Panc1 (cell line): Measurements from ENCODE around the gene LRBA.

ENCODE experiments used
- POLR2AphosphoS5 ChIP-seq: IDR thresholded peaks from 2 replicates; pipeline ENCODE4 v1.6.1; 2012; ENCODE audit warnings: mild to moderate bottlenecking, low read depth, low read length, moderate library complexity
- SIN3A ChIP-seq: IDR thresholded peaks from 2 replicates; pipeline ENCODE4 v1.6.1; 2012; ENCODE audit warnings: low read depth, mild to moderate bottlenecking, low read length, moderate library complexity, borderline replicate concordance; ENCODE audit not compliant: insufficient read depth
- TCF7L2 ChIP-seq: IDR thresholded peaks from 2 replicates; pipeline ENCODE4 v1.6.1; 2011; ENCODE audit warnings: mild to moderate bottlenecking, low read depth, low read length, inconsistent platforms
- TF ChIP-seq, protein P1 (sequence below): fragments of 450-650 bp; IDR thresholded peaks from 2 replicates; pipeline ENCODE4 v1.5.1; 2017; ENCODE audit warnings: mild to moderate bottlenecking
- TF ChIP-seq, protein P2 (sequence below), 2 experiments: IDR thresholded peaks; 2 replicates each; pipeline ENCODE4 v1.6.1; 2011 to 2012; ENCODE audit warnings: low read depth in 2 of 2, control low read depth in 1 of 2, low read length in 1 of 2, mild to moderate bottlenecking in 1 of 2, moderate library complexity in 1 of 2; ENCODE audit not compliant: insufficient read depth in 1 of 2

DNA sequence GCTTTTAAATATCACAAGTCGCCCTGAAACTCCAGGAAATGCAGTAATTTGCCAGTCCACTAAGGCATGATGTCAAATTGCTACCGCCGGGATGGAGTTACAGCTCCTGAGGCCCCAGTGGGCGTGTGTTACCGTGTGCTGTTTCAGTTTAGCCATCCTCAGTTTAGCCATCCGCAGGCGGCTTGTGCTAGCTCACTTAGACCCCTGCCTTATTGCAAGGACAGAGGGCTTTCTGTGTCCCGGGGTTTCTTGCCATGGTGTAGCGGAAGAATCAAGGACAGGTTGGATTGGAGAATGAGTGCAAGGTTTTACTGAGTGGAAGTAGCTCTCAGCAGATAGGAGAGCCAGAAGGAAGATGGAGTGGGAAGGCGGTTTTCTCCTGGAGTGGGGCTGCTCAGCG is 33.8 kb upstream of the LRBA start:
- TF ChIP-seq, protein P1, sequence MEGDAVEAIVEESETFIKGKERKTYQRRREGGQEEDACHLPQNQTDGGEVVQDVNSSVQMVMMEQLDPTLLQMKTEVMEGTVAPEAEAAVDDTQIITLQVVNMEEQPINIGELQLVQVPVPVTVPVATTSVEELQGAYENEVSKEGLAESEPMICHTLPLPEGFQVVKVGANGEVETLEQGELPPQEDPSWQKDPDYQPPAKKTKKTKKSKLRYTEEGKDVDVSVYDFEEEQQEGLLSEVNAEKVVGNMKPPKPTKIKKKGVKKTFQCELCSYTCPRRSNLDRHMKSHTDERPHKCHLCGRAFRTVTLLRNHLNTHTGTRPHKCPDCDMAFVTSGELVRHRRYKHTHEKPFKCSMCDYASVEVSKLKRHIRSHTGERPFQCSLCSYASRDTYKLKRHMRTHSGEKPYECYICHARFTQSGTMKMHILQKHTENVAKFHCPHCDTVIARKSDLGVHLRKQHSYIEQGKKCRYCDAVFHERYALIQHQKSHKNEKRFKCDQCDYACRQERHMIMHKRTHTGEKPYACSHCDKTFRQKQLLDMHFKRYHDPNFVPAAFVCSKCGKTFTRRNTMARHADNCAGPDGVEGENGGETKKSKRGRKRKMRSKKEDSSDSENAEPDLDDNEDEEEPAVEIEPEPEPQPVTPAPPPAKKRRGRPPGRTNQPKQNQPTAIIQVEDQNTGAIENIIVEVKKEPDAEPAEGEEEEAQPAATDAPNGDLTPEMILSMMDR: no peak
- TF ChIP-seq, protein P2, sequence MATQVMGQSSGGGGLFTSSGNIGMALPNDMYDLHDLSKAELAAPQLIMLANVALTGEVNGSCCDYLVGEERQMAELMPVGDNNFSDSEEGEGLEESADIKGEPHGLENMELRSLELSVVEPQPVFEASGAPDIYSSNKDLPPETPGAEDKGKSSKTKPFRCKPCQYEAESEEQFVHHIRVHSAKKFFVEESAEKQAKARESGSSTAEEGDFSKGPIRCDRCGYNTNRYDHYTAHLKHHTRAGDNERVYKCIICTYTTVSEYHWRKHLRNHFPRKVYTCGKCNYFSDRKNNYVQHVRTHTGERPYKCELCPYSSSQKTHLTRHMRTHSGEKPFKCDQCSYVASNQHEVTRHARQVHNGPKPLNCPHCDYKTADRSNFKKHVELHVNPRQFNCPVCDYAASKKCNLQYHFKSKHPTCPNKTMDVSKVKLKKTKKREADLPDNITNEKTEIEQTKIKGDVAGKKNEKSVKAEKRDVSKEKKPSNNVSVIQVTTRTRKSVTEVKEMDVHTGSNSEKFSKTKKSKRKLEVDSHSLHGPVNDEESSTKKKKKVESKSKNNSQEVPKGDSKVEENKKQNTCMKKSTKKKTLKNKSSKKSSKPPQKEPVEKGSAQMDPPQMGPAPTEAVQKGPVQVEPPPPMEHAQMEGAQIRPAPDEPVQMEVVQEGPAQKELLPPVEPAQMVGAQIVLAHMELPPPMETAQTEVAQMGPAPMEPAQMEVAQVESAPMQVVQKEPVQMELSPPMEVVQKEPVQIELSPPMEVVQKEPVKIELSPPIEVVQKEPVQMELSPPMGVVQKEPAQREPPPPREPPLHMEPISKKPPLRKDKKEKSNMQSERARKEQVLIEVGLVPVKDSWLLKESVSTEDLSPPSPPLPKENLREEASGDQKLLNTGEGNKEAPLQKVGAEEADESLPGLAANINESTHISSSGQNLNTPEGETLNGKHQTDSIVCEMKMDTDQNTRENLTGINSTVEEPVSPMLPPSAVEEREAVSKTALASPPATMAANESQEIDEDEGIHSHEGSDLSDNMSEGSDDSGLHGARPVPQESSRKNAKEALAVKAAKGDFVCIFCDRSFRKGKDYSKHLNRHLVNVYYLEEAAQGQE (IDR thresholded peaks at IDR 0.05; ENCODE audit: insufficient read depth in 1 of 2, low read depth in 2 of 2, low read length in 1 of 2): no peak
- no peak for TF ChIP-seq POLR2AphosphoS5
- TF ChIP-seq TCF7L2: no peak
- TF ChIP-seq SIN3A: no peak
